ENCODE measurements around the gene LRMDA. TPM values are rescaled to one million over a fixed set of nuclear protein-coding genes. Genes with fewer than 3 reads are reported as not detected.

Gene LRMDA
- total RNA-seq, 2 experiments from 2014 or later, result not detected

- POLR2A ChIA-PET, result no interaction called here
- peaks cover 57% of the 10 kb centered on the region for H3K27me3 Mint-ChIP-seq
Measured at GRCh38 chr10:75398200-75398691, 33.2 kb upstream of the LRMDA start.

GRCh38 chr10:75398692-75399460 is 32.5 kb upstream of the LRMDA start:
- H3K4me3 ChIP-seq (ENCODE audit: low read length), result no peak overlapping the region
- no peaks in the 10 kb centered on the region for H3K36me3 ChIP-seq (ENCODE audit: insufficient read depth, low read length)
- ChIA-PET CTCF (no interaction called here), POLR2A (no interaction called here)
- peaks cover 59 to 89% of the 10 kb centered on the region in 2 experiments for H3K27me3 ChIP-seq (ENCODE audit: control insufficient read depth in 1 of 2, insufficient read depth in 2 of 2, low read length in 2 of 2)
- no peak for TF ChIP-seq CTCF (IDR thresholded peaks at IDR 0.05)
- H3K4me3 Mint-ChIP-seq, result no peak overlapping the region
- H3K4me1 Mint-ChIP-seq (ENCODE audit: low read depth), result peaks cover 31% of the 10 kb centered on the region
- intact Hi-C loops (cut with DNase I, micrococcal nuclease), result loop anchor here in 1 of 2 experiments (5.0 kb wide), 2 partner anchors 638 to 908 kb away; no protein-coding TSS in a partner anchor
- no peak overlapping the region for H3K27ac ChIP-seq (ENCODE audit: low read depth in 1 of 2, low read length in 2 of 2)
- H3K27ac Mint-ChIP-seq, result no peak overlapping the region
- no peaks in the 10 kb centered on the region for H3K9me3 Mint-ChIP-seq
- no peaks in the 10 kb centered on the region for H3K36me3 Mint-ChIP-seq (ENCODE audit: low read depth)
- peaks cover 57% of the 10 kb centered on the region for H3K27me3 Mint-ChIP-seq
- DNase-seq (peak in 1 of 14 experiments; percentile 26), ATAC-seq (ENCODE audit: poor library complexity) (no peak)
- peaks cover 0 to 41% of the 10 kb centered on the region in 2 experiments for H3K9me3 ChIP-seq (ENCODE audit: control insufficient read depth in 1 of 2, insufficient read depth in 1 of 2, low read length in 2 of 2)
- peaks cover 53% of the 10 kb centered on the region for H3K4me1 ChIP-seq (ENCODE audit: insufficient read depth, low read length)

More at GRCh38 chr10:75398200-75398691, 33.2 kb upstream of the LRMDA start:
- H3K36me3 Mint-ChIP-seq (ENCODE audit: low read depth), result no peaks in the 10 kb centered on the region
- Histone ChIP-seq H3K4me1 (ENCODE audit: insufficient read depth, low read length) (peaks cover 47% of the 10 kb centered on the region), H3K36me3 (ENCODE audit: insufficient read depth, low read length) (no peaks in the 10 kb centered on the region), H3K27ac (ENCODE audit: low read depth in 1 of 2, low read length in 2 of 2) (no peak overlapping the region), H3K27me3 (ENCODE audit: control insufficient read depth in 1 of 2, insufficient read depth in 2 of 2, low read length in 2 of 2) (peaks cover 57 to 87% of the 10 kb centered on the region in 2 experiments), H3K9me3 (ENCODE audit: control insufficient read depth in 1 of 2, insufficient read depth in 1 of 2, low read length in 2 of 2) (peaks cover 0 to 35% of the 10 kb centered on the region in 2 experiments), H3K4me3 (ENCODE audit: low read length) (no peak overlapping the region)
- ATAC-seq (ENCODE audit: poor library complexity), result no peak
- H3K27ac Mint-ChIP-seq, result no peak overlapping the region
- intact Hi-C loops (cut with DNase I, micrococcal nuclease), result loop anchor here in 1 of 2 experiments (5.0 kb wide), 2 partner anchors 639 to 909 kb away; no protein-coding TSS in a partner anchor
- no peak for DNase-seq
- H3K4me3 Mint-ChIP-seq, result no peak overlapping the region
- peaks cover 27% of the 10 kb centered on the region for H3K4me1 Mint-ChIP-seq (ENCODE audit: low read depth)
- TF ChIP-seq CTCF (IDR thresholded peaks at IDR 0.05), result no peak
- no peaks in the 10 kb centered on the region for H3K9me3 Mint-ChIP-seq
- CTCF ChIA-PET, result interaction anchor here (0.5 kb wide), 1 partner anchor 140 kb away, joined by 4 read pairs; no protein-coding TSS in a partner anchor

GRCh38 chr10:75399461-75400162 is 31.8 kb upstream of the LRMDA start:
- Histone ChIP-seq H3K36me3 (ENCODE audit: insufficient read depth, low read length) (no peaks in the 10 kb centered on the region), H3K4me1 (ENCODE audit: insufficient read depth, low read length) (peaks cover 58% of the 10 kb centered on the region), H3K27me3 (ENCODE audit: control insufficient read depth in 1 of 2, insufficient read depth in 2 of 2, low read length in 2 of 2) (peaks cover 66 to 89% of the 10 kb centered on the region in 2 experiments), H3K27ac (ENCODE audit: low read depth in 1 of 2, low read length in 2 of 2) (no peak overlapping the region), H3K9me3 (ENCODE audit: control insufficient read depth in 1 of 2, insufficient read depth in 1 of 2, low read length in 2 of 2) (peaks cover 0 to 47% of the 10 kb centered on the region in 2 experiments), H3K4me3 (ENCODE audit: low read length) (peak overlapping the region; percentile 55)
- ATAC-seq (ENCODE audit: poor library complexity) (peak; percentile 38), DNase-seq (peak in 10 of 14 experiments; percentile 25 to 67 (median 37))
- TF ChIP-seq CTCF (IDR thresholded peaks at IDR 0.05), result no peak
- Mint-ChIP-seq H3K27me3 (peaks cover 54% of the 10 kb centered on the region), H3K4me3 (no peak overlapping the region), H3K27ac (no peak overlapping the region), H3K9me3 (no peaks in the 10 kb centered on the region), H3K4me1 (ENCODE audit: low read depth) (peaks cover 31% of the 10 kb centered on the region), H3K36me3 (ENCODE audit: low read depth) (no peaks in the 10 kb centered on the region)
- intact Hi-C loops (cut with DNase I, micrococcal nuclease), result loop anchor here (5.0 to 10.0 kb wide), 7 partner anchors 638 to 1715 kb away; no protein-coding TSS in a partner anchor
- ChIA-PET CTCF (no interaction called here), POLR2A (no interaction called here)
